ENCODE results near the gene HNRNPR. TPM values are rescaled to one million over a fixed set of nuclear protein-coding genes. Genes with fewer than 3 reads are reported as not detected.
A peak's percentile ranks its signal among the peaks of the same experiment; 100 is the strongest.

The HNRNPR gene
- total and polyA plus RNA-seq, 2 of the 8 experiments (the other 6 are each of a cell fraction or from before 2014, with no cell fraction given): 110 to 214 TPM

DNA sequence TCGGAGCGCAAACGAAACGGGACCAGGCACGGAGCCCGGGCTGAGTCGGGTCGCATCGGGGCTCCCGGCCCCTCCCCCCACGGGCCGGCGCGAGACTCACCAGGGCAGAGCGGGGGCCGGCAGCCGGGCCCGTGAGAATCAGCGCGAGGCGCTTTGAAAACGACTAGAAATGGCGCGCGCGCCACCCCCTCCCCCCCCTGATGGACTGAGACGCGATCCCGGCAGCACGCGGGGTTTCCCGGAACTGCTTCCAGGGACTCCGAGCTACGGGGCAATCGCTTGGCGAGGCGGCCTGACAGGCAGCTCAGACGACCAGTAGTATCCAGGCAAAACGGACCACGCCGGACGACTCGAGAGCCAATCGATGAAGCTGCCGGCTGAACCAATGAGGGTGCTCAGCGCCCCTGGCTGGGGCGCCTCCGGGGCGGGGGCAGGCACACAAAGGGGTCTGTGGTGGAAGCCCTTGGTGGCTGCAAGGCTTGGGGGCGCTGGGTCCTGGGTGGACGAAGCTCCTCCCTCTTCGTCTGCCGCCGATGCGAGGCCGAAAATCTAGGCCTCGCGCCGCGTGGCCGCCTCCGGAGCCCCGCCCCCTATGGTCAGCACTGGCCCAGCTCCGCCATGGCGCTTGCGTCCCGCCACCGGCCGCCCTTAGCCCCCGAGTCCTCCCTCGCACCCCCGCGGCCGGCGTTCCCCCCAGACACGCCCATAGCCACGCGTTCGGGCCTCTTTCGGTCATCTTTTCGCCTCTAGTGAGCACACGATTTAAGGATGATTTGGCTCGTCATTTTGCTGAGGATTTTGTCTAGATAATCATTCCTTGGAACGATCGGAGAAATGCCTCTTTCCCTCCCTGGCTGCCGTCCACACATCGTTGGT is at the start of gene HNRNPR (continued):
- TF ChIP-seq CHD7 (IDR thresholded peaks at IDR 0.05; ENCODE audit: insufficient replicate concordance, low read length) (no peak), SRF (IDR thresholded peaks at IDR 0.05; ENCODE audit: low read depth, low read length) (no peak), NANOG (IDR thresholded peaks at IDR 0.05; ENCODE audit: insufficient read depth, low read depth, low read length, poor library complexity, severe bottlenecking) (no peak), BRCA1 (IDR thresholded peaks at IDR 0.05; ENCODE audit: low read depth, low read length) (no peak), BACH1 (IDR thresholded peaks at IDR 0.05; ENCODE audit: low read length) (peak; percentile 84), SIN3A (conservative IDR thresholded peaks at IDR 0.05 in 1 of 2, IDR thresholded peaks at IDR 0.05 in 1 of 2; ENCODE audit: low read depth in 1 of 2, low read length in 2 of 2) (peak in 1 of 2 experiments; percentile 79; a peak in 2 of 4 replicates), EP300 (IDR thresholded peaks at IDR 0.05; ENCODE audit: borderline replicate concordance in 1 of 2, low read depth in 2 of 2, low read length in 2 of 2) (no peak), SUZ12 (IDR thresholded peaks at IDR 0.05; ENCODE audit: low read length) (peak; percentile 30; the same call in 1 of the 2 replicates), RXRA (IDR thresholded peaks at IDR 0.05; ENCODE audit: insufficient read depth, low read depth, low read length) (no peak)
